ENCODE results near the gene PDE5A.

PDE5A gene

GRCh38 chr4:119589165-119589564, 39.4 kb downstream of the PDE5A start:
- no peak overlapping the region for H3K4me3 Mint-ChIP-seq
- no peak for TF ChIP-seq CTCF (IDR thresholded peaks at IDR 0.05; ENCODE audit: unreplicated experiment in 3 of 3)
- peaks cover 57% of the 10 kb centered on the region for H3K36me3 Mint-ChIP-seq (ENCODE audit: low read depth)
- no peaks in the 10 kb centered on the region for H3K27me3 Mint-ChIP-seq (ENCODE audit: low read depth)
- H3K9me3 Mint-ChIP-seq: no peaks in the 10 kb centered on the region
- H3K27ac Mint-ChIP-seq: no peak overlapping the region
- peaks cover 25% of the 10 kb centered on the region for H3K4me1 Mint-ChIP-seq

GRCh38 chr4:119587796-119588195, 40.8 kb downstream of the PDE5A start:
- Mint-ChIP-seq H3K27me3 (ENCODE audit: low read depth) (no peaks in the 10 kb centered on the region), H3K4me3 (no peak overlapping the region), H3K9me3 (no peaks in the 10 kb centered on the region), H3K36me3 (ENCODE audit: low read depth) (peaks cover 58% of the 10 kb centered on the region), H3K4me1 (peaks cover 19% of the 10 kb centered on the region), H3K27ac (no peak overlapping the region)
- TF ChIP-seq CTCF (IDR thresholded peaks at IDR 0.05; ENCODE audit: unreplicated experiment in 3 of 3): no peak

GRCh38 chr4:119585771-119586170, 42.8 kb downstream of the PDE5A start:
- no peak overlapping the region for H3K27ac Mint-ChIP-seq
- peaks cover 14% of the 10 kb centered on the region for H3K4me1 Mint-ChIP-seq
- TF ChIP-seq CTCF (IDR thresholded peaks at IDR 0.05; ENCODE audit: unreplicated experiment in 3 of 3): no peak

GRCh38 chr4:119581190-119581873, 47.3 kb downstream of the PDE5A start:
- peaks cover 16% of the 10 kb centered on the region for H3K9me3 Mint-ChIP-seq
- TF ChIP-seq CTCF (IDR thresholded peaks at IDR 0.05; ENCODE audit: unreplicated experiment in 3 of 3): no peak
- no peak overlapping the region for H3K4me3 Mint-ChIP-seq
- no peaks in the 10 kb centered on the region for H3K27me3 Mint-ChIP-seq (ENCODE audit: low read depth)
- H3K36me3 Mint-ChIP-seq (ENCODE audit: low read depth): peaks cover 69% of the 10 kb centered on the region
- no peaks in the 10 kb centered on the region for H3K4me1 Mint-ChIP-seq
- no peak overlapping the region for H3K27ac Mint-ChIP-seq

More at GRCh38 chr4:119585771-119586170, 42.8 kb downstream of the PDE5A start:
- Mint-ChIP-seq H3K4me3 (no peak overlapping the region), H3K9me3 (peaks cover 2% of the 10 kb centered on the region), H3K36me3 (ENCODE audit: low read depth) (peaks cover 66% of the 10 kb centered on the region), H3K27me3 (ENCODE audit: low read depth) (no peaks in the 10 kb centered on the region)

GRCh38 chr4:119580293-119580692, 48.3 kb downstream of the PDE5A start:
- H3K4me1 Mint-ChIP-seq: no peaks in the 10 kb centered on the region
- no peaks in the 10 kb centered on the region for H3K27me3 Mint-ChIP-seq (ENCODE audit: low read depth)
- H3K9me3 Mint-ChIP-seq: peaks cover 21% of the 10 kb centered on the region
- H3K27ac Mint-ChIP-seq: no peak overlapping the region
- no peak overlapping the region for H3K4me3 Mint-ChIP-seq
- TF ChIP-seq CTCF (IDR thresholded peaks at IDR 0.05; ENCODE audit: unreplicated experiment in 3 of 3): no peak
- peaks cover 61% of the 10 kb centered on the region for H3K36me3 Mint-ChIP-seq (ENCODE audit: low read depth)

GRCh38 chr4:119579823-119580222, 48.8 kb downstream of the PDE5A start:
- H3K4me1 Mint-ChIP-seq: no peaks in the 10 kb centered on the region
- H3K36me3 Mint-ChIP-seq (ENCODE audit: low read depth): peaks cover 63% of the 10 kb centered on the region
- H3K4me3 Mint-ChIP-seq: no peak overlapping the region
- H3K9me3 Mint-ChIP-seq: peaks cover 25% of the 10 kb centered on the region
- no peak for TF ChIP-seq CTCF (IDR thresholded peaks at IDR 0.05; ENCODE audit: unreplicated experiment in 3 of 3)
- no peak overlapping the region for H3K27ac Mint-ChIP-seq
- no peaks in the 10 kb centered on the region for H3K27me3 Mint-ChIP-seq (ENCODE audit: low read depth)
